Measurements from ENCODE around the gene ODAM. TPM values are rescaled to one million over a fixed set of nuclear protein-coding genes. Genes with fewer than 3 reads are reported as not detected.

ODAM gene
- total and polyA plus RNA-seq, 2 of the 8 experiments (the other 6 are each of a cell fraction or from before 2014, with no cell fraction given): 0.21 TPM; not detected in 1

DNA sequence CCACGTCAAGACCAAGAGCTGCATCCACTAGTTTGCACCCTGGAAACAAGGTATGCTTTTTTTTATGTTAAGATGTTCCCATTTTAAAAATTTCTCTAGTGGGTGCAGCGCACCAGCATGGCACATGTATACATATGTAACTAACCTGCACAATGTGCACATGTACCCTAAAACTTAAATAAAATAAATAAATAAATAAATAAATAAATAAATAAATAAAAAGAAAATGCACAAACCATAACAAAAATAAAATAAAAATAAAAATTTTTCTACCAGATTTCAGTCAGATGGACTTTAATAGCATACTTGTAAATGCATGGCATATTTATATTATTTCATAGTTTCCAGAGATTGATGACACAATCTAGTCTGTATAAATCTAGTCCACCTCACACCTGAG is 43.4 kb upstream of the ODAM start (continued):
- TF ChIP-seq, protein P1, sequence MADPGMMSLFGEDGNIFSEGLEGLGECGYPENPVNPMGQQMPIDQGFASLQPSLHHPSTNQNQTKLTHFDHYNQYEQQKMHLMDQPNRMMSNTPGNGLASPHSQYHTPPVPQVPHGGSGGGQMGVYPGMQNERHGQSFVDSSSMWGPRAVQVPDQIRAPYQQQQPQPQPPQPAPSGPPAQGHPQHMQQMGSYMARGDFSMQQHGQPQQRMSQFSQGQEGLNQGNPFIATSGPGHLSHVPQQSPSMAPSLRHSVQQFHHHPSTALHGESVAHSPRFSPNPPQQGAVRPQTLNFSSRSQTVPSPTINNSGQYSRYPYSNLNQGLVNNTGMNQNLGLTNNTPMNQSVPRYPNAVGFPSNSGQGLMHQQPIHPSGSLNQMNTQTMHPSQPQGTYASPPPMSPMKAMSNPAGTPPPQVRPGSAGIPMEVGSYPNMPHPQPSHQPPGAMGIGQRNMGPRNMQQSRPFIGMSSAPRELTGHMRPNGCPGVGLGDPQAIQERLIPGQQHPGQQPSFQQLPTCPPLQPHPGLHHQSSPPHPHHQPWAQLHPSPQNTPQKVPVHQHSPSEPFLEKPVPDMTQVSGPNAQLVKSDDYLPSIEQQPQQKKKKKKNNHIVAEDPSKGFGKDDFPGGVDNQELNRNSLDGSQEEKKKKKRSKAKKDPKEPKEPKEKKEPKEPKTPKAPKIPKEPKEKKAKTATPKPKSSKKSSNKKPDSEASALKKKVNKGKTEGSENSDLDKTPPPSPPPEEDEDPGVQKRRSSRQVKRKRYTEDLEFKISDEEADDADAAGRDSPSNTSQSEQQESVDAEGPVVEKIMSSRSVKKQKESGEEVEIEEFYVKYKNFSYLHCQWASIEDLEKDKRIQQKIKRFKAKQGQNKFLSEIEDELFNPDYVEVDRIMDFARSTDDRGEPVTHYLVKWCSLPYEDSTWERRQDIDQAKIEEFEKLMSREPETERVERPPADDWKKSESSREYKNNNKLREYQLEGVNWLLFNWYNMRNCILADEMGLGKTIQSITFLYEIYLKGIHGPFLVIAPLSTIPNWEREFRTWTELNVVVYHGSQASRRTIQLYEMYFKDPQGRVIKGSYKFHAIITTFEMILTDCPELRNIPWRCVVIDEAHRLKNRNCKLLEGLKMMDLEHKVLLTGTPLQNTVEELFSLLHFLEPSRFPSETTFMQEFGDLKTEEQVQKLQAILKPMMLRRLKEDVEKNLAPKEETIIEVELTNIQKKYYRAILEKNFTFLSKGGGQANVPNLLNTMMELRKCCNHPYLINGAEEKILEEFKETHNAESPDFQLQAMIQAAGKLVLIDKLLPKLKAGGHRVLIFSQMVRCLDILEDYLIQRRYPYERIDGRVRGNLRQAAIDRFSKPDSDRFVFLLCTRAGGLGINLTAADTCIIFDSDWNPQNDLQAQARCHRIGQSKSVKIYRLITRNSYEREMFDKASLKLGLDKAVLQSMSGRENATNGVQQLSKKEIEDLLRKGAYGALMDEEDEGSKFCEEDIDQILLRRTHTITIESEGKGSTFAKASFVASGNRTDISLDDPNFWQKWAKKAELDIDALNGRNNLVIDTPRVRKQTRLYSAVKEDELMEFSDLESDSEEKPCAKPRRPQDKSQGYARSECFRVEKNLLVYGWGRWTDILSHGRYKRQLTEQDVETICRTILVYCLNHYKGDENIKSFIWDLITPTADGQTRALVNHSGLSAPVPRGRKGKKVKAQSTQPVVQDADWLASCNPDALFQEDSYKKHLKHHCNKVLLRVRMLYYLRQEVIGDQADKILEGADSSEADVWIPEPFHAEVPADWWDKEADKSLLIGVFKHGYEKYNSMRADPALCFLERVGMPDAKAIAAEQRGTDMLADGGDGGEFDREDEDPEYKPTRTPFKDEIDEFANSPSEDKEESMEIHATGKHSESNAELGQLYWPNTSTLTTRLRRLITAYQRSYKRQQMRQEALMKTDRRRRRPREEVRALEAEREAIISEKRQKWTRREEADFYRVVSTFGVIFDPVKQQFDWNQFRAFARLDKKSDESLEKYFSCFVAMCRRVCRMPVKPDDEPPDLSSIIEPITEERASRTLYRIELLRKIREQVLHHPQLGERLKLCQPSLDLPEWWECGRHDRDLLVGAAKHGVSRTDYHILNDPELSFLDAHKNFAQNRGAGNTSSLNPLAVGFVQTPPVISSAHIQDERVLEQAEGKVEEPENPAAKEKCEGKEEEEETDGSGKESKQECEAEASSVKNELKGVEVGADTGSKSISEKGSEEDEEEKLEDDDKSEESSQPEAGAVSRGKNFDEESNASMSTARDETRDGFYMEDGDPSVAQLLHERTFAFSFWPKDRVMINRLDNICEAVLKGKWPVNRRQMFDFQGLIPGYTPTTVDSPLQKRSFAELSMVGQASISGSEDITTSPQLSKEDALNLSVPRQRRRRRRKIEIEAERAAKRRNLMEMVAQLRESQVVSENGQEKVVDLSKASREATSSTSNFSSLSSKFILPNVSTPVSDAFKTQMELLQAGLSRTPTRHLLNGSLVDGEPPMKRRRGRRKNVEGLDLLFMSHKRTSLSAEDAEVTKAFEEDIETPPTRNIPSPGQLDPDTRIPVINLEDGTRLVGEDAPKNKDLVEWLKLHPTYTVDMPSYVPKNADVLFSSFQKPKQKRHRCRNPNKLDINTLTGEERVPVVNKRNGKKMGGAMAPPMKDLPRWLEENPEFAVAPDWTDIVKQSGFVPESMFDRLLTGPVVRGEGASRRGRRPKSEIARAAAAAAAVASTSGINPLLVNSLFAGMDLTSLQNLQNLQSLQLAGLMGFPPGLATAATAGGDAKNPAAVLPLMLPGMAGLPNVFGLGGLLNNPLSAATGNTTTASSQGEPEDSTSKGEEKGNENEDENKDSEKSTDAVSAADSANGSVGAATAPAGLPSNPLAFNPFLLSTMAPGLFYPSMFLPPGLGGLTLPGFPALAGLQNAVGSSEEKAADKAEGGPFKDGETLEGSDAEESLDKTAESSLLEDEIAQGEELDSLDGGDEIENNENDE (IDR thresholded peaks at IDR 0.05; ENCODE audit: insufficient replicate concordance, low read length): no peak
- no peak for TF ChIP-seq TEAD4 (IDR thresholded peaks at IDR 0.05; ENCODE audit: low read depth, low read length)
- TF ChIP-seq SIN3A (conservative IDR thresholded peaks at IDR 0.05 in 1 of 2, IDR thresholded peaks at IDR 0.05 in 1 of 2; ENCODE audit: low read depth in 1 of 2, low read length in 2 of 2): no peak
- TF ChIP-seq KDM5A (IDR thresholded peaks at IDR 0.05; ENCODE audit: low read length): no peak
- no peak for TF ChIP-seq RAD21 (IDR thresholded peaks at IDR 0.05 in 1 of 2, conservative IDR thresholded peaks at IDR 0.05 in 1 of 2; ENCODE audit: low read depth in 2 of 2, low read length in 2 of 2)
- no peak for TF ChIP-seq HDAC2 (IDR thresholded peaks at IDR 0.05; ENCODE audit: borderline replicate concordance in 1 of 2, low read depth in 2 of 2, low read length in 2 of 2)
- no peak for TF ChIP-seq BACH1 (IDR thresholded peaks at IDR 0.05; ENCODE audit: low read length)
- no peak for TF ChIP-seq CTBP2 (IDR thresholded peaks at IDR 0.05; ENCODE audit: borderline replicate concordance, insufficient read depth, insufficient read length, low read length)
- no peak for TF ChIP-seq SUZ12 (IDR thresholded peaks at IDR 0.05; ENCODE audit: low read length)
